Measurements from ENCODE around the gene RPL39. TPM values are rescaled to one million over a fixed set of nuclear protein-coding genes. Genes with fewer than 3 reads are reported as not detected.
"Not testable (repeated sequence)": the region's sequence is repeated elsewhere in the genome, so short reads cannot be mapped to it uniquely, and the experiment has no call there.

The RPL39 gene
- total and polyA plus RNA-seq, 2 experiments from 2014 or later, result 687 to 8,635 TPM

- TF ChIP-seq CTCF (IDR thresholded peaks at IDR 0.05; ENCODE audit: poor library complexity), result no peak
- TF ChIP-seq EZH2phosphoT487 (IDR thresholded peaks at IDR 0.05; ENCODE audit: low read depth, severe bottlenecking, unreplicated experiment), result no peak
- TF ChIP-seq EZH2 (IDR thresholded peaks at IDR 0.05; ENCODE audit: borderline replicate concordance), result no peak
- H3K9me3 ChIP-seq (ENCODE audit: low read depth), result no peaks in the 10 kb centered on the region
- H3K79me2 ChIP-seq, result no peaks in the 10 kb centered on the region
- no peaks in the 10 kb centered on the region for H4K20me1 ChIP-seq (ENCODE audit: insufficient read depth, poor library complexity, severe bottlenecking)
- no peaks in the 10 kb centered on the region for H3K27me3 ChIP-seq
- no peak overlapping the region for H3K4me3 ChIP-seq
- DNase-seq (ENCODE audit: low spot score), result no peak
- no peak overlapping the region for H3K27ac ChIP-seq
- H3K4me1 ChIP-seq (ENCODE audit: insufficient read depth), result no peaks in the 10 kb centered on the region
- H3K36me3 ChIP-seq (replicated peaks; ENCODE audit: insufficient read depth, low read depth), result no peaks in the 10 kb centered on the region
- no peak overlapping the region for H2AFZ ChIP-seq
- whole genome bisulfite sequencing (ENCODE audit: low lambda C conversion rate, missing lambda C conversion rate), result 66% methylated on average over 7 of the region's 7 CpGs
- no peaks in the 10 kb centered on the region for H3K9me2 ChIP-seq (replicated peaks; ENCODE audit: insufficient read depth)
- H3K4me2 ChIP-seq, result no peak overlapping the region
These were observed 35.0 kb upstream of the RPL39 start for GRCh38 chrX:119826399-119826959.

- not testable (repeated sequence) for H3K4me1 ChIP-seq (ENCODE audit: insufficient read depth); H3K4me3 ChIP-seq; H2AFZ ChIP-seq; H3K9me2 ChIP-seq (replicated peaks; ENCODE audit: insufficient read depth); H3K4me2 ChIP-seq; H4K20me1 ChIP-seq (ENCODE audit: insufficient read depth, poor library complexity, severe bottlenecking); H3K27me3 ChIP-seq; H3K27ac ChIP-seq; H3K9me3 ChIP-seq (ENCODE audit: low read depth); H3K36me3 ChIP-seq (replicated peaks; ENCODE audit: insufficient read depth, low read depth); H3K79me2 ChIP-seq; DNase-seq (ENCODE audit: low spot score)
- 68% methylated on average over 2 of the region's 5 CpGs for WGBS (ENCODE audit: low lambda C conversion rate, missing lambda C conversion rate)
These were observed 32.8 kb upstream of the RPL39 start for GRCh38 chrX:119824221-119824620.

GRCh38 chrX:119821703-119822102, 30.3 kb upstream of the RPL39 start:
- H3K27ac ChIP-seq; H3K79me2 ChIP-seq; H3K4me1 ChIP-seq (ENCODE audit: insufficient read depth); H3K9me2 ChIP-seq (replicated peaks; ENCODE audit: insufficient read depth); H4K20me1 ChIP-seq (ENCODE audit: insufficient read depth, poor library complexity, severe bottlenecking); H3K9me3 ChIP-seq (ENCODE audit: low read depth); H3K27me3 ChIP-seq; H2AFZ ChIP-seq; H3K36me3 ChIP-seq (replicated peaks; ENCODE audit: insufficient read depth, low read depth); H3K4me2 ChIP-seq; H3K4me3 ChIP-seq; DNase-seq (ENCODE audit: low spot score): not testable (repeated sequence)
- WGBS (ENCODE audit: low lambda C conversion rate, missing lambda C conversion rate), result 84% methylated on average over 3 of the region's 3 CpGs

- no peaks in the 10 kb centered on the region for H3K27me3 ChIP-seq
- no peak overlapping the region for H3K27ac ChIP-seq
- H3K9me3 ChIP-seq (ENCODE audit: low read depth), result no peaks in the 10 kb centered on the region
- no peaks in the 10 kb centered on the region for H4K20me1 ChIP-seq (ENCODE audit: insufficient read depth, poor library complexity, severe bottlenecking)
- no peaks in the 10 kb centered on the region for H3K79me2 ChIP-seq
- H3K9me2 ChIP-seq (replicated peaks; ENCODE audit: insufficient read depth), result no peaks in the 10 kb centered on the region
- TF ChIP-seq CTCF (IDR thresholded peaks at IDR 0.05; ENCODE audit: poor library complexity) (no peak), EZH2phosphoT487 (IDR thresholded peaks at IDR 0.05; ENCODE audit: low read depth, severe bottlenecking, unreplicated experiment) (no peak), EZH2 (IDR thresholded peaks at IDR 0.05; ENCODE audit: borderline replicate concordance) (no peak)
- H2AFZ ChIP-seq, result no peak overlapping the region
- no peaks in the 10 kb centered on the region for H3K4me1 ChIP-seq (ENCODE audit: insufficient read depth)
- no peaks in the 10 kb centered on the region for H3K36me3 ChIP-seq (replicated peaks; ENCODE audit: insufficient read depth, low read depth)
- no peak overlapping the region for H3K4me2 ChIP-seq
- WGBS (ENCODE audit: low lambda C conversion rate, missing lambda C conversion rate), result 80% methylated on average over 6 of the region's 6 CpGs
- DNase-seq (ENCODE audit: low spot score), result no peak
- H3K4me3 ChIP-seq, result no peak overlapping the region
These were observed 25.8 kb upstream of the RPL39 start for GRCh38 chrX:119817130-119817690.

All from hepatocyte (in vitro differentiated cells).